HG03520 (cell line): ENCODE measurements around the gene SLC22A12.
"Not testable (repeated sequence)": the region's sequence is repeated elsewhere in the genome, so short reads cannot be mapped to it uniquely, and the experiment has no call there.

Source experiments
- ATAC-seq: cut with Tn5 transposase; IDR thresholded peaks from one replicate; pipeline ENCODE4 v1.9.1; 2021; ENCODE audit warnings: mild to moderate bottlenecking, moderate library complexity; ENCODE audit not compliant: unreplicated experiment

Gene SLC22A12

DNA sequence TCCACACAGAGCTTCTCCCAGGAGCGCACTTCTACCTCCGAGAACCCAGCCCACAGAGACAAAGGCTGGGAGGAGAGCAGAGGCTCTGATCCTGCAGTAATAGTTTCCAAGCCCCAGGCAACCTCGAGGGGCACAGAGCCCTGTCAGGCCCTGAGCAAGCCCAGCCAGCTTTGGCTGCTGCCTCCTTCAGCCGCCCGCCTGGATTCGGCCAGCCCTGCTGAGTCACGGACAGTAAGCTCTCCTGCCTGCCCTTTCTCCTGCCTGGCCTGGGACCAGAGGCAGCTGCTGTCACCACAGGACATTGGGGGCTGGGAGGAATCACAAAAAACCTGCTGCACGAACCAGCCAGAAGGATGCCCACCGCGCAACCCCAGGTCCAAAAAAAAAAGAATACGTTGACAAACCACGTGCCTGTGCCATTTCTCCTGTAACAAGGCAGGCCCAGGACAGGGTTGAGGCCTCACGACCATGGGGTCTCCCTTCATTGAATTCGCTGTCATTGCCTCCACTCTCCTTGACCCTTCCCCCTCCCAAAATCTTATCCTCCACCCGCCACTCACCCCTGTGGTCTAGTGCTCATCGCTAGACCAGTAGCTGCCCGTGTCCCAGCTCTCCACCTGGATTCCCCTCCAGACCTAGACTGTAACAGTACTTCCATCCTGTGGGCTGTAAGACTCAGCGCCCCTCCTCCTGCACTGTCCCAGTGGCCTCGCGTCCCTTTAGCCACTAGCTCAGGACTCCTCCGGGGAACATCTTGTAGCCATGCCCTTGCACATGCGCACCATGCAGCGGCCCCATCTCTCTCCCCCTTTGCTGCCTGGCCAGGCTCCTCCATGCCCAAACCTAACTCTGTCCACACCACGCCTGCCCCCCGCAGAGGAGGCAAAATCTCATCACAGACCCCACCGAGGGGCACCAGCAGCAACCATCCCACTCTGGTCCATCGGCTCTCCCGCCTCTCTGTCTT, 7.4 kb upstream of the SLC22A12 start:
- ATAC-seq = no peak

- ATAC-seq = no peak
Observed at GRCh38 chr11:64585150-64585549, 5.9 kb upstream of the SLC22A12 start.

- no peak for ATAC-seq
Observed at GRCh38 chr11:64586366-64586765, 4.7 kb upstream of the SLC22A12 start.

GRCh38 chr11:64588701-64589100, 2.3 kb upstream of the SLC22A12 start:
- ATAC-seq = no peak

DNA sequence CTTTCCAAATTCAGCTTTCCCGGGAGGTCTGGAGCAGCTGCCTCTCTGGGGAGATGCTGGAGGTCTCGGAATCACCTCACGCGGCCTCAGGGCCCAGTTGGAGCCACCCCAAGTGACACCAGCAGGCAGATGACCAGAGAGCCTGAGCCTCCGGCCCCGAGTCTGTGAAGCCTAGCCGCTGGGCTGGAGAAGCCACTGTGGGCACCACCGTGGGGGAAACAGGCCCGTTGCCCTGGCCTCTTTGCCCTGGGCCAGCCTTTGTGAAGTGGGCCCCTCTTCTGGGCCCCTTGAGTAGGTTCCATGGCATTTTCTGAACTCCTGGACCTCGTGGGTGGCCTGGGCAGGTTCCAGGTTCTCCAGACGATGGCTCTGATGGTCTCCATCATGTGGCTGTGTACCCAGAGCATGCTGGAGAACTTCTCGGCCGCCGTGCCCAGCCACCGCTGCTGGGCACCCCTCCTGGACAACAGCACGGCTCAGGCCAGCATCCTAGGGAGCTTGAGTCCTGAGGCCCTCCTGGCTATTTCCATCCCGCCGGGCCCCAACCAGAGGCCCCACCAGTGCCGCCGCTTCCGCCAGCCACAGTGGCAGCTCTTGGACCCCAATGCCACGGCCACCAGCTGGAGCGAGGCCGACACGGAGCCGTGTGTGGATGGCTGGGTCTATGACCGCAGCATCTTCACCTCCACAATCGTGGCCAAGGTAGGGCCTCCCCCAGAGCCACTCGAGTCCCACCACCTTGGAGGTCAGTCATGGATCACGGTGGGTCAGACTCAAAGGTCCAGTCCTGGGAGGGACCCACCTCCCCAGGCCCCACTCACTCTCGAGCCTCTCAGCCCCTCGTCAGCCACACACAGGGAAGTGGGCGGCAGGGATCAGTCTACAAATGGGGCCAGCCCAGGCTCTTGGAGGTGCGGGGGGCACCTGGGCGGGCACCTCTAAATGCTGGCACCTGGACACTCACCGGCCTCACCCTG, 525 bp downstream of the SLC22A12 start:
- no peak for ATAC-seq

DNA sequence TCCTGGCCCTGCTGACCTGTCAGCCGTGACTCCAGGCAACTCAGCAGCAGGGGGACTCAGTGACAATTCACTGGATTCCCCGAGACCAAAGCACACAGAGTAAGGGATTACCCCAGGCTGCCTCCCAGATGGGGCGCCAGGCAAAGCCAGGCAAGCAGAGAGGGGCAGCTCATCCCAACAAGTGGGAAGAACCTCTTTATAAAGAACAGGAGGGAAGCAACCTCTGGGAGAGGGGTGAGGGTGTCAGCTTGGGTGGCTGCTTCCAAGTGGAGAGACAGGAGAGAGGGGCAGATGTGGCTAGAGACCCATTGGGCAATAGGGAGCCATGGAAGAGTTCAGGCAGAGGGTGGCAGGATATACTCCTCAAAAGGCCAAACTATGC, 1.2 kb downstream of the SLC22A12 start:
- ATAC-seq = no peak

GRCh38 chr11:64592656-64593055, 1.6 kb downstream of the SLC22A12 start:
- no peak for ATAC-seq

- ATAC-seq = no peak
Observed at GRCh38 chr11:64593156-64594105, 2.4 kb downstream of the SLC22A12 start.

GRCh38 chr11:64594159-64594939, 3.3 kb downstream of the SLC22A12 start:
- no peak for ATAC-seq

- not testable (repeated sequence) for ATAC-seq
Observed at GRCh38 chr11:64595922-64596321, 4.9 kb downstream of the SLC22A12 start.

DNA sequence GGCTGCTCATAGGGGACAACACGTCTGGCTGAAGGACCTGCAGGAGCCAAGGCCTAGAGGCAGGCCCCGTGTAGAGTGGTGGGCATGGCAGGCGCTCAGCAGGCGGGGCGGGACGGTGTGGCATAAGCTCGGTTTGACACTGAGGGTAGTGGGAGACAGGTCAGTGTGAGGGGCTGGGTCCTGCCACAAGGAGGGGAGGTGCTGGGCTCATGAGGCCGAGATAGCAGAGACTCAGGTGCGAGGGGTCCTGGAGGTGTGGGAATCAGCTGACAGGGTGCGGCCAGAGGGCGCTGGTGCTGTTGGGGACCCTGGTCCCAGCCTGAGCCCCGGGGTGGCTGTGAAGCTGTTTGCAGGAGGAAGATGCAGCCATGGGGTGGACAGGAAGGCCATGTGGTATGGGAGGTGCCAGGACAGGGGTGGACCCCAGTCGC, 6.7 kb downstream of the SLC22A12 start:
- ATAC-seq = no peak

- ATAC-seq = no peak
Observed at GRCh38 chr11:64598106-64598796, 7.2 kb downstream of the SLC22A12 start.

DNA sequence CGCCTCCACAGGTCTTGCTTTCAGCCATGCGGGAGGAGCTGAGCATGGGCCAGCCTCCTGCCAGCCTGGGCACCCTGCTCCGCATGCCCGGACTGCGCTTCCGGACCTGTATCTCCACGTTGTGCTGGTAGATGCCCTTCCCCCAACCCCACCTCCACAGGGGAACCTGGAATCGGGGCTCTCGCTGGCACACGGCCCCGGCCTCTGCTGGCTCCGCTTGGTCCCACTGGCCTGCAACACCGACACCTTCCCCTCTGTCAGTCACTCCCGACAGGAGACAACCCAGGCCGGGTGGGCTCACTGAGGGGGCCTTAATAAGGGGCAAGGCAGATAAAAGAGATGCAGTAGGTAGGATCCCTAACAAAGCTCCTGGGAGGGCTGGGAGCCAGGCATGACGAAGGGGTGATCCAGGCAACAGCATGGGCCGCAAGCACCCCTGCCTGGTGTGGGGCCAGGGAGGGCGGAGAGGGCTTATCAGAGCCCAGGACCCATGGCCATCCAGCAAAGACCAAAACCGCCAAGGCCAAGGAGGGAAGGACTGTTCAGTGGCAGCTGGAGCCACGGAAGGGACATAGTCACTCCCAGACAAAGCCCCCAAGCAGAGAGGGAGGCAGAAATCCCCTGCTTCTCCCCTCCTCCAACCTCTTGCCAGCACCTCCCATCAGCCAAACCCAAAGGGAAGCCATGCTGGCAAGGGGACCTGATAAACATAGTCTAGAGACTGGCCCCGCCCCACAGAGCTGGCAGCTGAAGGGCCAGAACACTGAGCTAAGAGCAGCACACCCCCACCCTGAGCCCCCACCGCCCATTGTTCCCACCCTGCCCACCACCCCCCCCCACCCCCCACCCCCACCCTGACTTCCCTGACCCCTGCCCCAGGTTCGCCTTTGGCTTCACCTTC, 8.0 kb downstream of the SLC22A12 start:
- no peak for ATAC-seq

DNA sequence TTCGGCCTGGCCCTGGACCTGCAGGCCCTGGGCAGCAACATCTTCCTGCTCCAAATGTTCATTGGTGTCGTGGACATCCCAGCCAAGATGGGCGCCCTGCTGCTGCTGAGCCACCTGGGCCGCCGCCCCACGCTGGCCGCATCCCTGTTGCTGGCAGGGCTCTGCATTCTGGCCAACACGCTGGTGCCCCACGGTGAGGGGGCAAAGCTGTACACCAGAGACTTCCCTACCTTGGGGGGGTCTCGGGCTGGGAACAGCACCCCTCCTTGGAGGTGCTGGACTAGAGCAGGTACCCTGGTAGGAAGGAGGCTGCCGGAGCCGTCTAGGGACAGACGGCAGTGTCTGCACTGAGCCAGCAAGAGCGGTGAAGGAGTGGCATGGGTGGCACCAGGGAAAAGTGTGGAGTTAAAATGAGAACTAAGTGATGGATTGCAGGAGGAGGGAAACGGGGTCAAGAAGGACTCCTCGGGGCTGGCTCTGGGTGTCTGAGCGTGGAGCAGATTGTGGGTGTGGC, 8.7 kb downstream of the SLC22A12 start:
- no peak for ATAC-seq

- ATAC-seq = no peak
Observed at GRCh38 chr11:64600281-64600992, 9.4 kb downstream of the SLC22A12 start.

DNA sequence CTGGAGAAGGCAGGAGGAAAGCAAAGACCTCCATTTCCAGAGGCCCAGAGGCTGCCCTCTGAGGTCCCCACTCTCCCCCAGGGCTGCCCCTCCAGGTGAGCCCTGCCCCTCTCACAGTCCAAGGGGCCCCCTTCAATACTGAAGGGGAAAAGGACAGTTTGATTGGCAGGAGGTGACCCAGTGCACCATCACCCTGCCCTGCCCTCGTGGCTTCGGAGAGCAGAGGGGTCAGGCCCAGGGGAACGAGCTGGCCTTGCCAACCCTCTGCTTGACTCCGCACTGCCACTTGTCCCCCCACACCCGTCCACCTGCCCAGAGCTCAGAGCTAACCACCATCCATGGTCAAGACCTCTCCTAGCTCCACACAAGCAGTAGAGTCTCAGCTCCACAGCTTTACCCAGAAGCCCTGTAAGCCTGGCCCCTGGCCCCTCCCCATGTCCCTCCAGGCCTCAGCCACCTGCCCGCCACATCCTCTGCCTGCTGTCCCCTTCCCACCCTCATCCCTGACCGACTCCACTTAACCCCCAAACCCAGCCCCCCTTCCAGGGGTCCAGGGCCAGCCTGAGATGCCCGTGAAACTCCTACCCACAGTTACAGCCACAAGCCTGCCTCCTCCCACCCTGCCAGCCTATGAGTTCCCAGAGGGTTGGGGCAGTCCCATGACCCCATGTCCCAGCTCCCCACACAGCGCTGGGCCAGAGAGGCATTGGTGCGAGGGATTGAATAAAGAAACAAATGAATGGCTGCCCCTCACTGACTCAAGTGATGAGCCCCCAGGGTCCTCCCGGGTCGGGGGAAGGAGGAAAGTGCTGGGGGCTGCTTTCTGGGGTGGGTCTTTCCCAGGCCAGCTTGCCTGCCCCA, 10.8 kb downstream of the SLC22A12 start:
- no peak for ATAC-seq
